Measurements from ENCODE around the gene TTLL13. TPM values are rescaled to one million over a fixed set of nuclear protein-coding genes. Genes with fewer than 3 reads are reported as not detected.

Gene TTLL13
- total RNA-seq, 1 donor from 2014 or later: not detected

GRCh38 chr15:90306560-90306959 is 57.2 kb downstream of the TTLL13 start:
- H3K79me2 ChIP-seq (ENCODE audit: insufficient read depth, low read length): no peaks in the 10 kb centered on the region
- no peak overlapping the region for H2AFZ ChIP-seq (ENCODE audit: low read depth, low read length)
- Mint-ChIP-seq H3K9me3 (ENCODE audit: unreplicated experiment) (peaks cover 1% of the 10 kb centered on the region), H3K4me1 (ENCODE audit: low read depth, unreplicated experiment) (no peaks in the 10 kb centered on the region), H3K36me3 (ENCODE audit: low read depth, unreplicated experiment) (no peaks in the 10 kb centered on the region), H3K27ac (ENCODE audit: unreplicated experiment) (no peak overlapping the region), H3K27me3 (ENCODE audit: low read depth, unreplicated experiment) (no peaks in the 10 kb centered on the region), H3K4me3 (ENCODE audit: unreplicated experiment) (no peak overlapping the region)
- H3K9me3 ChIP-seq (ENCODE audit: insufficient read depth, low read depth, low read length): no peaks in the 10 kb centered on the region
- TF ChIP-seq CTCF (IDR thresholded peaks at IDR 0.05; ENCODE audit: insufficient read depth, low read depth, low read length): no peak
- TF ChIP-seq EZH2 (IDR thresholded peaks at IDR 0.05; ENCODE audit: insufficient read depth, low read length): no peak
- no peak overlapping the region for H3K4me3 ChIP-seq (ENCODE audit: insufficient read depth, low read depth, low read length)
- FAIRE-seq: no peak
- H4K20me1 ChIP-seq (ENCODE audit: insufficient read depth, low read length): no peaks in the 10 kb centered on the region
- no peaks in the 10 kb centered on the region for H3K4me1 ChIP-seq (ENCODE audit: insufficient read depth, low read length)
- H3K27ac ChIP-seq (ENCODE audit: low read depth, low read length): no peak overlapping the region
- H3K36me3 ChIP-seq (ENCODE audit: insufficient read depth, low read length): no peaks in the 10 kb centered on the region
- no peak overlapping the region for H3K9ac ChIP-seq (ENCODE audit: low read length)
- no peaks in the 10 kb centered on the region for H3K27me3 ChIP-seq (ENCODE audit: insufficient read depth, low read length)
- no peak overlapping the region for H3K4me2 ChIP-seq (ENCODE audit: low read length)
- no peak for DNase-seq (ENCODE audit: low read depth)

DNA sequence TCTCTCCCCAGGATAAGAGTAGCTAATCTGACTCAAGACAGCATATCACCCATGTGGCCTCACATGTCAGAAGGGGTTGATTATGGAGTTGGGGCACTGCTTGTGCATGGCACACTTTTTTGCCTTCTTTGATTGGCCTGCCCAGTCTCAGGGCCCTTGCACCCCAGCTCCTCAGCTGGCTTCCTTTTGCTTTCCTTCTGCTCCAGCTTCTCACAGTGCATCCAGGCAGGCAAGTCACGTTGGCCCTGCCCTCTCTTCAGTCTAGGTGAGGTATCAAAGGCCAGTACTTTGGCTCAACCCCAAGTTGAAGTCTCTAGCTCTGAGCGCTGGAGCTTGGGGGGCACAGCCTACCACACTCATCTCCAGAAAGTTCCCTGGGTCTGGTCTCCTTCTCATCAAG is 58.3 kb downstream of the TTLL13 start:
- H3K27ac ChIP-seq (ENCODE audit: low read depth, low read length): no peak overlapping the region
- H3K9me3 Mint-ChIP-seq (ENCODE audit: unreplicated experiment): peaks cover 1% of the 10 kb centered on the region
- no peak for FAIRE-seq

More for the DNA sequence above, 58.3 kb downstream of the TTLL13 start:
- no peak overlapping the region for H2AFZ ChIP-seq (ENCODE audit: low read depth, low read length)
- Mint-ChIP-seq H3K27me3 (ENCODE audit: low read depth, unreplicated experiment) (no peaks in the 10 kb centered on the region), H3K4me3 (ENCODE audit: unreplicated experiment) (no peak overlapping the region), H3K27ac (ENCODE audit: unreplicated experiment) (no peak overlapping the region), H3K4me1 (ENCODE audit: low read depth, unreplicated experiment) (no peaks in the 10 kb centered on the region), H3K36me3 (ENCODE audit: low read depth, unreplicated experiment) (no peaks in the 10 kb centered on the region)
- H3K9me3 ChIP-seq (ENCODE audit: insufficient read depth, low read depth, low read length): no peaks in the 10 kb centered on the region
- no peaks in the 10 kb centered on the region for H3K36me3 ChIP-seq (ENCODE audit: insufficient read depth, low read length)
- no peak for TF ChIP-seq EZH2 (IDR thresholded peaks at IDR 0.05; ENCODE audit: insufficient read depth, low read length)
- TF ChIP-seq CTCF (IDR thresholded peaks at IDR 0.05; ENCODE audit: insufficient read depth, low read depth, low read length): no peak
- H3K27me3 ChIP-seq (ENCODE audit: insufficient read depth, low read length): no peaks in the 10 kb centered on the region
- no peak overlapping the region for H3K9ac ChIP-seq (ENCODE audit: low read length)
- H4K20me1 ChIP-seq (ENCODE audit: insufficient read depth, low read length): no peaks in the 10 kb centered on the region
- no peak overlapping the region for H3K4me2 ChIP-seq (ENCODE audit: low read length)
- H3K79me2 ChIP-seq (ENCODE audit: insufficient read depth, low read length): no peaks in the 10 kb centered on the region
- no peak for DNase-seq (ENCODE audit: low read depth)
- H3K4me1 ChIP-seq (ENCODE audit: insufficient read depth, low read length): no peaks in the 10 kb centered on the region
- H3K4me3 ChIP-seq (ENCODE audit: insufficient read depth, low read depth, low read length): no peak overlapping the region

Data from astrocyte (in vitro differentiated cells and primary cell).